ENCODE data around the gene TESPA1.

GRCh38 chr12:54987611-54988231 is 3.2 kb upstream of the TESPA1 start:
- TF ChIP-seq POLR2AphosphoS5 (IDR thresholded peaks at IDR 0.05; ENCODE audit: low read depth, low read length) (no peak), POLR2A (IDR thresholded peaks at IDR 0.05; ENCODE audit: low read depth, low read length) (no peak), TAF1 (IDR thresholded peaks at IDR 0.05; ENCODE audit: low read depth, low read length) (no peak), SPI1 (IDR thresholded peaks at IDR 0.05; ENCODE audit: low read depth, low read length) (no peak), PAX5 (IDR thresholded peaks at IDR 0.05; ENCODE audit: insufficient read depth, low read length, severe bottlenecking) (no peak)

Measured in GM12891 (cell line).